Activated naive CD4-positive, alpha-beta T cell treated with anti-CD3 and anti-CD28 coated beads, Interleukin-2, amount 50 U/mL, for 72 hours (primary cell): Measurements from ENCODE around the gene KIF4A. TPM values are rescaled to one million over a fixed set of nuclear protein-coding genes. Genes with fewer than 3 reads are reported as not detected.
"Not testable (repeated sequence)": the region's sequence is repeated elsewhere in the genome, so short reads cannot be mapped to it uniquely, and the experiment has no call there.

Experiments
- ATAC-seq, 2 donors: fragments of 150-1000 bp; cut with Tn5 transposase; 2 replicates each; pipeline ENCODE4 v1.10.0; 2021; ENCODE audit warnings: mild to moderate bottlenecking in 2 of 2, moderate library complexity in 2 of 2
- DNase-seq, 2 donors: peaks; one replicate each; pipeline ENCODE4 v3.0.0; 2021 to 2022; ENCODE audit warnings: low spot score in 2 of 2
- H3K27ac Mint-ChIP-seq, 2 donors: one replicate each; pipeline ENCODE4 v1.8.0; 2022; ENCODE audit warnings: mild to moderate bottlenecking in 2 of 2, mixed read lengths in 2 of 2
- H3K36me3 Mint-ChIP-seq, 2 donors: one replicate each; pipeline ENCODE4 v1.8.0; 2022; ENCODE audit warnings: mixed read lengths in 2 of 2
- H3K9me3 Mint-ChIP-seq, 2 donors: one replicate each; pipeline ENCODE4 v1.8.0; 2022; ENCODE audit warnings: mixed read lengths in 2 of 2
- total RNA-seq, 2 donors: library from RNA; stranded (reverse); gene quantifications; one replicate each; pipeline ENCODE4 v1.2.3, GENCODE V29; 2022

Gene KIF4A
- total RNA-seq, 2 donors from 2014 or later: 28.0 to 38.0 TPM

DNA sequence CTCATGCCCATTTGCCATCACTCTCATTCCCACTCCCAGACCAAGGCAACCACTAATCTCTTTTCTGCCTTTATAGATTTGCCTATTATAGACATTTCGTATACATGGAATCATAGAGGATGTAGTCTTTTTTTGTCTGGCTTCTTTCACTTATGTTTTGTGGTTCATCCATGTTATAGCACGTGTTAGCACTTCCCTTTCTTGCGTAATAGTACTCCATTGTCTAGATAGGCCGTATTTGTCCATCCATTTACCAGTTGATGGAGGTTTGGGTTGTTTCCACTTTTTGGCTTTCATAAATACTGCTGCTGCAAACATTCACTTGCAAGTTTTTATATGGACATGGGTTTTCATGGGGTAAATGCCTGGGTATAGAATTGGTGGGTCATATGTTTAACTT lies 48.4 kb downstream of the KIF4A start:
- DNase-seq (no peak), ATAC-seq (no peak)
- Mint-ChIP-seq H3K27ac (no peak overlapping the region), H3K9me3 (no peaks in the 10 kb centered on the region), H3K36me3 (peaks cover 0 to 8% of the 10 kb centered on the region in 2 donors)

GRCh38 chrX:70343435-70343834 lies 53.5 kb downstream of the KIF4A start:
- no peak for DNase-seq
- no peak for ATAC-seq
- Mint-ChIP-seq H3K36me3 (peaks cover 0 to 16% of the 10 kb centered on the region in 2 donors), H3K9me3 (no peaks in the 10 kb centered on the region), H3K27ac (no peak overlapping the region)

DNA sequence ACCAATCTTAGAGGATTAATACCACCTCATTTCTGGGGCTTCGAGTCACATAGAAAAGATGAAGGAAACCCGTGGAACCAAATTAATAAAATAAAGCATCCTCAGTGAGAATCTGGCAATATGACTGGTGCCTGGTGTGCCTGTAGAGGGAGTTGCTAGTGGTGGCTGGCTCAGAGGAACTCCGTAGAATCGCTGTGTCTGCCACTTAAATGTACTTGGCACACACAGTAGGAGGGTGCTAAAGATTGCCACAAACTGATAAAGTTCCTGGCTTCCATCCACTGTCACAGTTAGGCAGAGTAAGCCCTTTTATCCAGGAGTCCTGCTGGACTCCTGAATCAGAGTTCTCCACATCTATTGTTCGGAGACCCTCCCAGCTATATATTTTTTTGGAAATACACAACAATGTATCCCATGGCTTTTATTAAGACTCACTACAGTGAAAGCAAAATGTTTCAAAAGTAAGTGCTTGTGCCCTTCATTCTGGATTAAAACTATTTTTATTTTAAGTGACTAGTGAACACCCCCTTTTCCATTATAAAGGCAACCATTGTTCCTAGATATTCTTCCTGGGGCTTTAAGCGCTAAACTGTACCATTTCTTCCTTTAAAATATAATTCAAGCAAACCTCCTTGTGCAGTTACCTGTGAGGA lies 56.6 kb downstream of the KIF4A start:
- Mint-ChIP-seq H3K9me3 (no peaks in the 10 kb centered on the region), H3K27ac (peak overlapping the region in 1 of 2 donors; percentile 22), H3K36me3 (peaks cover 0 to 18% of the 10 kb centered on the region in 2 donors)
- no peak for ATAC-seq
- DNase-seq: no peak

DNA sequence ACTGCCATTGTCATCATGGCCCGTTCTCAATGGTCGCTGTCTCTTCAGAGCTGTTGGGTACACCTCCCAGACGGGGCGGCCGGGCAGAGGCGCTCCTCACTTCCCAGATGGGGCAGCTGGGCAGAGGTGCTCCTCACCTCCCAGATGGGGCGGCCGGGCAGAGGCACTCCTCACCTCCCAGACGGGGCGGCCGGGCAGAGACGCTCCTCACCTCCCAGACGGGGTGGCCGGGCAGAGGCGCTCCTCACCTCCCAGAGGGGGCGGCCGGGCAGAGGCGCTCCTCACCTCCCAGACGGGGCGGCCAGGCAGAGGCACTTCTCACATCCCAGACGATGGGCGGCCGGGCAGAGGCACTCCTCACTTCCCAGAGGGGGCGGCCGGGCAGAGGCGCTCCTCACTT lies 58.9 kb downstream of the KIF4A start:
- not testable (repeated sequence) for H3K9me3 Mint-ChIP-seq
- H3K36me3 Mint-ChIP-seq: peaks cover 0 to 28% of the 10 kb centered on the region in 2 donors

GRCh38 chrX:70349367-70350125 lies 59.6 kb downstream of the KIF4A start:
- not testable (repeated sequence) for DNase-seq, H3K27ac Mint-ChIP-seq, ATAC-seq, H3K9me3 Mint-ChIP-seq
- peaks cover 0 to 28% of the 10 kb centered on the region in 2 donors for H3K36me3 Mint-ChIP-seq

More for the DNA sequence above, 58.9 kb downstream of the KIF4A start:
- not testable (repeated sequence) for DNase-seq, H3K27ac Mint-ChIP-seq, ATAC-seq

DNA sequence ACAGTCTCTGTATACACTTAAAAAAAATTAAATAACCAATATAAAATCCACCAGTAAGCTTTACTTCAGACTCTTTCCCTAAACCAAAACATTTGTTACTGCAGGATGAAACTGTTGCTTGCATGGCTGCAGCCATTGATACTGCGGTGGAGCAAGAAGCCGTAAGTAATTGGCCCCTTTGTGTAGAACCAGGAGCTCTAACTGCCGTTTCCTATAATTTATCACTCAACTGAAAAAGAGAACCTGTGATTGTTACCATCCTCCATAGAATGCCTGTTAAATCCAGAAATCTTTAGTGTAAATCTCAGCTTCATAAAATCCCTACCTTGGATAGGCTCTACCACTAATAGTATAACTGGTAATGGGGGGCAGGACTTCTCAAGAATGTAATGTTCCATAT lies 62.6 kb downstream of the KIF4A start:
- no peak overlapping the region for H3K27ac Mint-ChIP-seq
- no peak for DNase-seq
- H3K9me3 Mint-ChIP-seq: no peaks in the 10 kb centered on the region
- ATAC-seq: no peak
- peaks cover 0 to 18% of the 10 kb centered on the region in 2 donors for H3K36me3 Mint-ChIP-seq

- no peak for ATAC-seq
- H3K36me3 Mint-ChIP-seq: peaks cover 4 to 18% of the 10 kb centered on the region in 2 donors
- no peak for DNase-seq
- H3K9me3 Mint-ChIP-seq: no peaks in the 10 kb centered on the region
- no peak overlapping the region for H3K27ac Mint-ChIP-seq
Observed at GRCh38 chrX:70353514-70353913, 63.6 kb downstream of the KIF4A start.

- Mint-ChIP-seq H3K27ac (no peak overlapping the region), H3K36me3 (peaks cover 4 to 22% of the 10 kb centered on the region in 2 donors), H3K9me3 (no peaks in the 10 kb centered on the region)
- DNase-seq: no peak
- ATAC-seq: no peak
Observed at GRCh38 chrX:70354716-70355115, 64.8 kb downstream of the KIF4A start.

DNA sequence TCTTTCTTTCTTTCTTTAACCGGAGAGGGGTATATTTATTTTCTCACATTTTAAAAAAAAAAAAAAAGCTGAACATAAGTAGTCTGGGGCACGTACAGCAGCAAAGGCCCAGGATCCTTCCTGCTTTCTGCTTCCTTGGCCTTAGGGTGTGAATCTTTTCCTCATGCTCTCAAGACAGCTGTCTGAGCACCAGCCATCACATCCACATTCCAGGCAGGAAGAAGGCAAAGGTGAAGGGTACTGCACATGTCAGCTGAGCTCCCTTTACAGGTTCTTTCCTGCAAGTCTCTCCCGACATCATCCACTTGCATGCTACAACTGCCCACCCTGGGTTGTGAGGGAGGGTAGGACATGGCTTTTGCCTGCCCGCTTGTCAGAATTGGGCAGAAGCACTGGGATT lies 69.6 kb downstream of the KIF4A start:
- Mint-ChIP-seq H3K36me3 (peaks cover 4 to 12% of the 10 kb centered on the region in 2 donors), H3K27ac (no peak overlapping the region), H3K9me3 (no peaks in the 10 kb centered on the region)

GRCh38 chrX:70360366-70360765 lies 70.5 kb downstream of the KIF4A start:
- Mint-ChIP-seq H3K27ac (no peak overlapping the region), H3K9me3 (no peaks in the 10 kb centered on the region), H3K36me3 (peaks cover 4 to 12% of the 10 kb centered on the region in 2 donors)
- DNase-seq (no peak), ATAC-seq (no peak)

More for the DNA sequence above, 69.6 kb downstream of the KIF4A start:
- no peak for DNase-seq
- ATAC-seq: no peak

- not testable (repeated sequence) for DNase-seq, H3K27ac Mint-ChIP-seq, ATAC-seq, H3K9me3 Mint-ChIP-seq
- peaks cover 9 to 21% of the 10 kb centered on the region in 2 donors for H3K36me3 Mint-ChIP-seq
Observed at GRCh38 chrX:70368731-70369130, 78.8 kb downstream of the KIF4A start.

- no peak for DNase-seq
- peaks cover 0 to 13% of the 10 kb centered on the region in 2 donors for H3K36me3 Mint-ChIP-seq
Observed at GRCh38 chrX:70386235-70386634, 96.3 kb downstream of the KIF4A start.

DNA sequence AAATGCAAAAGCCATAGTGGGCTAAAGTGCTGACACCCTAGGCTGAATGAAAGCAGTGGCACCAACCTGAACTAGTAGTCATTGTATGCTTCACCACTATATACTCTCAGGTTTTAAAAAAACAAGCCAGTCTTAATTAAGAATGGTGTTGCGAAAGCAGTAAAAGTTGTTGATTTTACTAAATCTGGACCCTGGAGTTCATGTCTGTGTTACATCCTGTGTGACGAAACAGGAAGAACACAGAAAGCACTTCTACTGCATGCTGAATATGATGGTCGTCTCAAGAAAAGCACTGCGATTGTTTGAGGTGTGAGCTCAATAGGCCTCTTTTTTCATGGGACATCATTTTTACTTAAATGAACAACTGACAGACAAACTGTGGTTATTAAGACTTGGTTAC lies 109.0 kb downstream of the KIF4A start:
- no peak for ATAC-seq
- Mint-ChIP-seq H3K36me3 (peaks cover 0 to 6% of the 10 kb centered on the region in 2 donors), H3K27ac (no peak overlapping the region), H3K9me3 (no peaks in the 10 kb centered on the region)
- no peak for DNase-seq

More at GRCh38 chrX:70386235-70386634, 96.3 kb downstream of the KIF4A start:
- H3K9me3 Mint-ChIP-seq: no peaks in the 10 kb centered on the region
- no peak overlapping the region for H3K27ac Mint-ChIP-seq
- no peak for ATAC-seq

GRCh38 chrX:70400181-70400580 lies 110.3 kb downstream of the KIF4A start:
- DNase-seq, H3K36me3 Mint-ChIP-seq, H3K9me3 Mint-ChIP-seq, ATAC-seq, H3K27ac Mint-ChIP-seq: not testable (repeated sequence)

DNA sequence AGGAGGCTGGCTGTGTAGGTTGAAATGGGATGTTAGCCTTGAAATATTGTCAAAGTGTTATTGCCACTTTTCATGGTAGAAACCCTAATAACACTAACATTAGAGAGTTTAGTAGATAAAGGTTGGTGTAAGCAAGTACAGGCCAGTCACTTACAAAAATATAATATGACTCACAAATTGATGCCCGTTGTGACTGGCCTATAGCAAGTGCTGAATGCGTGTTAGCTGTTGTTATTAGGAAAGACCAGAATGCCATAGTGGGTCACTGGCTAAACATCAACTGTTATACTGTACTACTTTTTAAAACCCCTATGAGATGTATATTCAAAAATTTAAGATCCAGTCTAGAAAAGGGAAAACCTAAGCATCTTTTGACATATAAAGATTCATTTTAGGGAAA lies 112.8 kb downstream of the KIF4A start:
- Mint-ChIP-seq H3K27ac (no peak overlapping the region), H3K9me3 (no peaks in the 10 kb centered on the region), H3K36me3 (no peaks in the 10 kb centered on the region)
- no peak for ATAC-seq
- DNase-seq: no peak

DNA sequence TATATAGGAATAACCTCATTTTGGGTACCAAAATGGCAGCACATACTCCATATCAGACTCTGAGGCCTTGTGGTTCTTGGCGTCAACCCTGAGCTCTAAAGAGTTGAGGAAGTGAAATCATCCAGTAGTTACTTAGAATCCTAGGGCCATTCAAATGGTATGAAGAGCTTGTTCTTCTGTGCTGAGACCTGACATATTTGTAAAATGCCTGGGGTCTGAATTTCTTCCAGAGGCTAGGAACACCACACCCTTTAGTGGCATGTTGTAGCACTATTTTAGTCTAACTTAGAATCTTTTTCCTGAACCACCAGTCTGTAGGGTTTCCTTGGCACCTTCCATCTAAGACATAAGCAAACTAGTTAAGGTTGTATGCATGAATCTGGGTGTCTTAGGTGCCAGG lies 115.1 kb downstream of the KIF4A start:
- DNase-seq (no peak), ATAC-seq (no peak)
- H3K36me3 Mint-ChIP-seq: peaks cover 0 to 4% of the 10 kb centered on the region in 2 donors
- no peaks in the 10 kb centered on the region for H3K9me3 Mint-ChIP-seq
- H3K27ac Mint-ChIP-seq: no peak overlapping the region

DNA sequence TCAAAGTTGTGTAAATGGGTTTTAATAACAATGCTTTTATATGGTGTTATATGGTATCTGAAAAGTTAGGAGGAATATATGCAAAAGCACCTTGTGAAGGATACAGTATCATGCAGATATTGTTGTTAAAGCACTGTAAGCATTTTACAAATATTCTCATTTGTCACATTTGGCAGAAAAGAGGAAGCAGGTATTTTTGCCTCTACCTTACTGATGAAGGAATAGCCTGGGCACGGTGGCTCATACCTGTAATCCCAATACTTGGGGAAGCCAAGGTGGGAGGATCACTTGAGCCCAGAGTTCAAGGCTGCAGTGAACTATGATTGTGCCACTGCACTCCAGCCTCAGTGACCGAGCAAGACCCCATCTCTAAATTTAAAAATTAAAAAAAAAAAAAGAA lies 121.0 kb downstream of the KIF4A start:
- peaks cover 0 to 4% of the 10 kb centered on the region in 2 donors for H3K36me3 Mint-ChIP-seq
- no peak overlapping the region for H3K27ac Mint-ChIP-seq
- H3K9me3 Mint-ChIP-seq: no peaks in the 10 kb centered on the region
- DNase-seq: no peak
- ATAC-seq: no peak

GRCh38 chrX:70411475-70411874 lies 121.6 kb downstream of the KIF4A start:
- DNase-seq (no peak), ATAC-seq (no peak)
- no peaks in the 10 kb centered on the region for H3K9me3 Mint-ChIP-seq
- no peak overlapping the region for H3K27ac Mint-ChIP-seq
- H3K36me3 Mint-ChIP-seq: peaks cover 0 to 4% of the 10 kb centered on the region in 2 donors
